Prostate gland (tissue), 2 donors: Measurements from ENCODE around the gene SASH1. TPM values are rescaled to one million over a fixed set of nuclear protein-coding genes. Genes with fewer than 3 reads are reported as not detected.

Experiments used
- DNase-seq: peaks from one replicate; pipeline ENCODE4 v3.0.0-alpha.2; 2019; ENCODE audit warnings: low spot score
- H3K27ac ChIP-seq, 2 donors: fragments of 200-600 bp; sonication (generic); 2 replicates each; pipeline ENCODE4 v1.5.1; 2017 to 2019
- H3K27me3 ChIP-seq: fragments of 200-600 bp; sonication (generic); replicated peaks from 2 replicates; pipeline ENCODE4 v1.5.1; 2019; ENCODE audit not compliant: insufficient read depth
- H3K36me3 ChIP-seq, 2 donors: fragments of 200-600 bp; sonication (generic); 1 replicate in 1 of 2; 2 replicates in 1 of 2; pipeline versions ENCODE4 v1.5.1 to v1.8.1; 2017 to 2019
- H3K4me1 ChIP-seq: fragments of 200-600 bp; sonication (generic); replicated peaks from 2 replicates; pipeline ENCODE4 v1.5.1; 2019
- H3K4me3 ChIP-seq, 2 donors: fragments of 200-600 bp; sonication (generic); 2 replicates each; pipeline ENCODE4 v1.5.1; 2017 to 2019
- H3K9me3 ChIP-seq: fragments of 200-600 bp; sonication (generic); 2 replicates; pipeline ENCODE4 v1.5.1; 2017
- CTCF ChIP-seq, 4 experiments: fragments of 200-600 bp in 2 of 4; fragments of 450-650 bp in 2 of 4; sonication (generic) in 2 of 4; IDR thresholded peaks; 1 replicate in 3 of 4; 2 replicates in 1 of 4; pipeline ENCODE4 v1.5.1; 2016 to 2019; ENCODE audit warnings: antibody characterized with exemption in 4 of 4, mild to moderate bottlenecking in 2 of 4, moderate library complexity in 2 of 4
- POLR2A ChIP-seq: fragments of 450-650 bp; IDR thresholded peaks from one replicate; pipeline ENCODE4 v1.6.1; 2016; ENCODE audit warnings: antibody characterized with exemption, mild to moderate bottlenecking
- POLR2AphosphoS5 ChIP-seq: sonication (generic); formaldehyde crosslinking; IDR thresholded peaks from one replicate; pipeline ENCODE4 v1.6.1; 2017; ENCODE audit warnings: antibody characterized with exemption
- WGBS: methylation state at CpG from one replicate; pipeline ENCODE4 v1.1.5; 2018; 5-methylcytosine and 5-hydroxymethylcytosine counted together
- intact Hi-C: fragments of 100-400 bp; cut with DNase I; formaldehyde crosslinking; loops from one replicate; pipeline ENCODE4 v1.14.2; 2022
- total RNA-seq, 2 donors: library from RNA; depleted of rRNA; stranded (reverse); fragments of >200 nt; gene quantifications; one replicate each; pipeline ENCODE4 v1.1.0, GENCODE V29; 2016

Gene SASH1
- total RNA-seq, 2 donors from 2014 or later: 34.3 to 48.6 TPM

DNA sequence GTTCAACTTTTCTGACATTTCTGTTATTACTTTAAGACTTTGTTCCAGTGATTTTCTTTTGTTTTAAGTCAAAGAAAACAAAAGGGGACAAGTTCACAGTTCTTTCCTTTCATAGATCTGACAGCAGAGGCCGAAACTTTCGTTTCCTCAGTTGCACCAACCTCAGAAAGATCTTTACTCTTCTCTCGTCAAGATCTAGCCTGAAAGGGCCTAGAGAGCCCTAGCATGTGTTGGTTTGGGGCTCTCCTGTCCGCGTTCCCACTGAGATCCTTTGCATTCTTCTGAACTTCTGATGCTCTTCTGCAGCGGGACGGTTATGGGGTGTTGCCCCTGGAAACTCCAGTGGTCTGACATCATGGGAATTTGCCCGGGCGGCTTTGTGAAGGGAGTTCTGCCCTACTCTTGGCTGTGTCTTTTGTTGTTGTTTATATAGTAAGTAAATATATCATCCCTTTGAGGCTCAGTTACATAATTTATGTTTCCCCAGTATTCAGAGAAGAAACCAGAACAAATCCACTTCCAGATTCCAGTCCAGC is 129.1 kb downstream of the SASH1 start:
- no peaks in the 10 kb centered on the region for H3K4me1 ChIP-seq
- no peak for TF ChIP-seq CTCF (IDR thresholded peaks at IDR 0.05)
- TF ChIP-seq POLR2AphosphoS5: no peak
- no peak for TF ChIP-seq POLR2A
- 53% methylated on average over 9 of the region's 9 CpGs for WGBS
- H3K9me3 ChIP-seq: no peaks in the 10 kb centered on the region
- no peak for DNase-seq
- intact Hi-C loops: no loop called here
- H3K36me3 ChIP-seq: no peaks in the 10 kb centered on the region
- no peak overlapping the region for H3K4me3 ChIP-seq
- H3K27me3 ChIP-seq: no peaks in the 10 kb centered on the region
- H3K27ac ChIP-seq: peak overlapping the region in 1 of 2 donors; percentile 24

- DNase-seq: no peak
- H3K27me3 ChIP-seq: no peaks in the 10 kb centered on the region
- WGBS: 62% methylated on average over 12 of the region's 12 CpGs
- H3K36me3 ChIP-seq: no peaks in the 10 kb centered on the region
- no peak overlapping the region for H3K4me3 ChIP-seq
- H3K4me1 ChIP-seq: no peaks in the 10 kb centered on the region
- peak overlapping the region in 1 of 2 donors; percentile 24 for H3K27ac ChIP-seq
- no peaks in the 10 kb centered on the region for H3K9me3 ChIP-seq
- TF ChIP-seq POLR2AphosphoS5: no peak
- TF ChIP-seq CTCF (IDR thresholded peaks at IDR 0.05): no peak
- no peak for TF ChIP-seq POLR2A
- intact Hi-C loops: no loop called here
Observed at GRCh38 chr6:148472171-148473105, 129.8 kb downstream of the SASH1 start.

DNA sequence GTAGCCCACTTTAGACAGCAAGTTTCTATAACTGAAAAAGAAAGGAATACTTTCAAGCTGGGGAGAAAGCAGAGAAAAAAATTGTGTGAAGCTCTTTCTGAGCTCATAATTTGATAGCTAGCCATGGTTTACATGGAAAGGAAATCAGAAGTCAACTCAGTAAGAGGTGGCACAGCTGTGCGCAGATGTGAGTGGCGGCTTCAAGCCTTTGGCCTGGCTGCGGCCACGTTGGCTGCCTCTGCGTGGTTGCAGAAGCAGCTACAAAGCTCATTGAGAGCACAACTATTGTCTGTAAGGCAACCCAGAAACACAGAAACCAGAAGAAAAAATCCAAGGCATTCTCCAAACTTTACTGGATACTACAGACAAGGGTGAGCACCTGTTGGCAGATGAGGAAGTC is 136.9 kb downstream of the SASH1 start:
- Histone ChIP-seq H3K4me1 (no peaks in the 10 kb centered on the region), H3K36me3 (no peaks in the 10 kb centered on the region), H3K9me3 (no peaks in the 10 kb centered on the region), H3K4me3 (no peak overlapping the region), H3K27ac (no peak overlapping the region), H3K27me3 (no peaks in the 10 kb centered on the region)
- intact Hi-C loops: no loop called here
- no peak for DNase-seq
- WGBS: 85% methylated on average over 5 of the region's 5 CpGs
- no peak for TF ChIP-seq POLR2A
- no peak for TF ChIP-seq CTCF (IDR thresholded peaks at IDR 0.05)
- no peak for TF ChIP-seq POLR2AphosphoS5

GRCh38 chr6:148487461-148487860 is 144.8 kb downstream of the SASH1 start:
- 95% methylated on average over 10 of the region's 10 CpGs for WGBS
- TF ChIP-seq CTCF (IDR thresholded peaks at IDR 0.05): no peak
- no peak for TF ChIP-seq POLR2AphosphoS5
- no peak for TF ChIP-seq POLR2A
- no peaks in the 10 kb centered on the region for H3K36me3 ChIP-seq
- intact Hi-C loops: no loop called here
- no peaks in the 10 kb centered on the region for H3K9me3 ChIP-seq
- no peaks in the 10 kb centered on the region for H3K27me3 ChIP-seq
- DNase-seq: no peak
- no peaks in the 10 kb centered on the region for H3K4me1 ChIP-seq
- H3K27ac ChIP-seq: no peak overlapping the region
- H3K4me3 ChIP-seq: no peak overlapping the region
